Smooth muscle cell (in vitro differentiated cells): ENCODE measurements around the gene GMPPA. TPM values are rescaled to one million over a fixed set of nuclear protein-coding genes. Genes with fewer than 3 reads are reported as not detected.

Source experiments
- DNase-seq: peaks from one replicate; lab custom pipeline; 2025; ENCODE audit not compliant: unreplicated experiment; lab: John Stamatoyannopoulos, UW
- H2AFZ ChIP-seq: fragments of 200-600 bp; sonication (generic); 2 replicates; pipeline ENCODE4 v1.6.0; 2016; ENCODE audit warnings: antibody characterized with exemption, low read depth, mild to moderate bottlenecking
- H3F3A ChIP-seq: fragments of 200-600 bp; sonication (generic); 2 replicates; pipeline ENCODE4 v1.6.0; 2017; ENCODE audit warnings: antibody characterized with exemption, low read depth
- H3K27ac ChIP-seq: fragments of 200-600 bp; sonication (generic); 2 replicates; pipeline ENCODE4 v1.5.1; 2016; ENCODE audit warnings: low read depth, mild to moderate bottlenecking
- H3K27me3 ChIP-seq: fragments of 200-600 bp; sonication (generic); 2 replicates; pipeline ENCODE4 v1.6.1; 2016; ENCODE audit warnings: low read depth, mild to moderate bottlenecking
- H3K36me3 ChIP-seq: fragments of 200-600 bp; sonication (generic); 2 replicates; pipeline ENCODE4 v1.5.1; 2016; ENCODE audit warnings: low read depth
- H3K4me1 ChIP-seq: fragments of 200-600 bp; sonication (generic); 2 replicates; pipeline ENCODE4 v1.5.1; 2016; ENCODE audit warnings: low read depth
- H3K4me2 ChIP-seq: fragments of 200-600 bp; sonication (generic); 2 replicates; pipeline ENCODE4 v1.6.0; 2016; ENCODE audit warnings: mild to moderate bottlenecking
- H3K4me3 ChIP-seq: fragments of 200-600 bp; sonication (generic); 2 replicates; pipeline ENCODE4 v1.5.1; 2016; ENCODE audit warnings: mild to moderate bottlenecking
- H3K79me2 ChIP-seq: fragments of 200-600 bp; sonication (generic); 2 replicates; pipeline ENCODE4 v1.6.0; 2016; ENCODE audit warnings: low read depth, mild to moderate bottlenecking
- H3K9ac ChIP-seq: fragments of 200-600 bp; sonication (generic); 2 replicates; pipeline ENCODE4 v1.6.0; 2016; ENCODE audit warnings: low read depth
- H3K9me3 ChIP-seq: fragments of 200-600 bp; sonication (generic); replicated peaks from 2 replicates; pipeline ENCODE4 v1.5.1; 2016; ENCODE audit warnings: low read depth
- H4K20me1 ChIP-seq: fragments of 200-600 bp; sonication (generic); 2 replicates; pipeline ENCODE4 v1.6.0; 2016; ENCODE audit warnings: low read depth
- CTCF ChIP-seq: fragments of 200-600 bp; sonication (generic); IDR thresholded peaks from 2 replicates; pipeline ENCODE4 v1.5.1; 2017; ENCODE audit warnings: borderline replicate concordance, mild to moderate bottlenecking, antibody characterized with exemption; ENCODE audit not compliant: insufficient read depth, poor library complexity, severe bottlenecking
- WGBS: methylation state at CpG from one replicate; pipeline ENCODE4 v1.1.7; 2016; ENCODE audit warnings: low lambda C conversion rate; 5-methylcytosine and 5-hydroxymethylcytosine counted together
- polyA plus RNA-seq: library from polyadenylated mRNA; unstranded; fragments of >200 nt; fragmentation: Nextera tagmentation; extraction: Ambion mirVana; gene quantifications from 2 replicates; pipeline ENCODE4 v1.2.1, GENCODE V29; 2016
- total RNA-seq: library from RNA; depleted of rRNA; stranded (reverse); fragments of >200 nt; gene quantifications from 2 replicates; pipeline ENCODE4 v1.2.3, GENCODE V29; 2014

Gene GMPPA
- total and polyA plus RNA-seq, 2 experiments from 2014 or later: 59.3 to 81.7 TPM

- no peak for DNase-seq
- H3K4me2 ChIP-seq: no peak overlapping the region
- no peak for TF ChIP-seq CTCF
- no peak overlapping the region for H3K4me3 ChIP-seq
- peaks cover 24% of the 10 kb centered on the region for H4K20me1 ChIP-seq
- H3K27me3 ChIP-seq: no peaks in the 10 kb centered on the region
- no peaks in the 10 kb centered on the region for H3F3A ChIP-seq
- no peak overlapping the region for H3K27ac ChIP-seq
- peaks cover 15% of the 10 kb centered on the region for H3K4me1 ChIP-seq
- H3K36me3 ChIP-seq: no peaks in the 10 kb centered on the region
- WGBS: 89% methylated on average over 2 of the region's 3 CpGs
- peaks cover 9% of the 10 kb centered on the region for H3K79me2 ChIP-seq
- H3K9ac ChIP-seq: no peak overlapping the region
- no peak overlapping the region for H2AFZ ChIP-seq
- H3K9me3 ChIP-seq: no peaks in the 10 kb centered on the region
Measured at GRCh38 chr2:219545295-219545942, 46.7 kb downstream of the GMPPA start.

- Histone ChIP-seq H3K27ac (no peak overlapping the region), H3K36me3 (no peaks in the 10 kb centered on the region), H4K20me1 (peaks cover 22% of the 10 kb centered on the region), H3F3A (no peaks in the 10 kb centered on the region), H3K9me3 (no peaks in the 10 kb centered on the region), H3K9ac (no peak overlapping the region), H2AFZ (no peak overlapping the region), H3K4me2 (no peak overlapping the region), H3K79me2 (peaks cover 9% of the 10 kb centered on the region), H3K4me1 (peaks cover 15% of the 10 kb centered on the region), H3K4me3 (no peak overlapping the region), H3K27me3 (no peaks in the 10 kb centered on the region)
- 76% methylated on average over 4 of the region's 4 CpGs for WGBS
- TF ChIP-seq CTCF: no peak
- no peak for DNase-seq
Measured at GRCh38 chr2:219545943-219546352, 47.3 kb downstream of the GMPPA start.

- WGBS: 96% methylated on average over 26 of the region's 26 CpGs
- Histone ChIP-seq H3K9ac (no peak overlapping the region), H3K36me3 (no peaks in the 10 kb centered on the region)
Measured at GRCh38 chr2:219547621-219548020, 48.9 kb downstream of the GMPPA start.

More at GRCh38 chr2:219547621-219548020, 48.9 kb downstream of the GMPPA start:
- H3K27ac ChIP-seq: no peak overlapping the region
- peaks cover 8% of the 10 kb centered on the region for H3K4me1 ChIP-seq
- H3F3A ChIP-seq: no peaks in the 10 kb centered on the region
- no peak for TF ChIP-seq CTCF
- H3K27me3 ChIP-seq: no peaks in the 10 kb centered on the region
- H3K4me3 ChIP-seq: no peak overlapping the region
- peaks cover 1% of the 10 kb centered on the region for H3K79me2 ChIP-seq
- H4K20me1 ChIP-seq: peaks cover 6% of the 10 kb centered on the region
- no peak overlapping the region for H2AFZ ChIP-seq
- DNase-seq: no peak
- no peaks in the 10 kb centered on the region for H3K9me3 ChIP-seq
- no peak overlapping the region for H3K4me2 ChIP-seq
